ENCODE data around the gene PHACTR1. TPM values are rescaled to one million over a fixed set of nuclear protein-coding genes. Genes with fewer than 3 reads are reported as not detected.

The PHACTR1 gene
- total RNA-seq, 1 experiment from 2014 or later = 2.6 TPM

GRCh38 chr6:12921467-12921866 lies 204.9 kb downstream of the PHACTR1 start:
- Histone ChIP-seq H3K36me3 (ENCODE audit: insufficient read depth, low read length, poor library complexity, severe bottlenecking) (no peaks in the 10 kb centered on the region), H3K4me1 (ENCODE audit: insufficient read depth, low read length, poor library complexity, severe bottlenecking) (no peaks in the 10 kb centered on the region), H3K27me3 (replicated peaks; ENCODE audit: insufficient read depth, low read depth, low read length, poor library complexity) (no peaks in the 10 kb centered on the region), H3K4me3 (ENCODE audit: low read depth, low read length, poor library complexity, severe bottlenecking) (no peak overlapping the region), H3K27ac (ENCODE audit: low read depth, low read length, poor library complexity, severe bottlenecking) (no peak overlapping the region), H3K9me3 (ENCODE audit: low read depth, low read length, poor library complexity, severe bottlenecking) (no peaks in the 10 kb centered on the region)
- DNase-seq (ENCODE audit: low spot score) = no peak
- CTCF ChIA-PET = no interaction called here
- no peak for TF ChIP-seq EZH2 (IDR thresholded peaks at IDR 0.05; ENCODE audit: borderline replicate concordance, low read depth, low read length, poor library complexity, severe bottlenecking)
- intact Hi-C loops (cut with micrococcal nuclease; ENCODE audit: unreplicated experiment) = no loop called here
- POLR2A ChIA-PET (ENCODE audit: low non-redundant PET) = no interaction called here
- no TSS peak for BruUV-seq (replicated peaks)

- H3K27me3 ChIP-seq (replicated peaks; ENCODE audit: insufficient read depth, low read depth, low read length, poor library complexity) = no peaks in the 10 kb centered on the region
- no TSS peak for BruUV-seq (replicated peaks)
- ChIA-PET CTCF (no interaction called here), POLR2A (ENCODE audit: low non-redundant PET) (no interaction called here)
- no peaks in the 10 kb centered on the region for H3K9me3 ChIP-seq (ENCODE audit: low read depth, low read length, poor library complexity, severe bottlenecking)
- no peaks in the 10 kb centered on the region for H3K4me1 ChIP-seq (ENCODE audit: insufficient read depth, low read length, poor library complexity, severe bottlenecking)
- H3K36me3 ChIP-seq (ENCODE audit: insufficient read depth, low read length, poor library complexity, severe bottlenecking) = no peaks in the 10 kb centered on the region
- no peak for DNase-seq (ENCODE audit: low spot score)
- intact Hi-C loops (cut with micrococcal nuclease; ENCODE audit: unreplicated experiment) = no loop called here
- no peak overlapping the region for H3K4me3 ChIP-seq (ENCODE audit: low read depth, low read length, poor library complexity, severe bottlenecking)
- no peak overlapping the region for H3K27ac ChIP-seq (ENCODE audit: low read depth, low read length, poor library complexity, severe bottlenecking)
- TF ChIP-seq EZH2 (IDR thresholded peaks at IDR 0.05; ENCODE audit: borderline replicate concordance, low read depth, low read length, poor library complexity, severe bottlenecking) (no peak), CTCF (conservative IDR thresholded peaks at IDR 0.05; ENCODE audit: low read depth, low read length) (no peak)
Observed at GRCh38 chr6:12923644-12924235, 207.2 kb downstream of the PHACTR1 start.

DNA sequence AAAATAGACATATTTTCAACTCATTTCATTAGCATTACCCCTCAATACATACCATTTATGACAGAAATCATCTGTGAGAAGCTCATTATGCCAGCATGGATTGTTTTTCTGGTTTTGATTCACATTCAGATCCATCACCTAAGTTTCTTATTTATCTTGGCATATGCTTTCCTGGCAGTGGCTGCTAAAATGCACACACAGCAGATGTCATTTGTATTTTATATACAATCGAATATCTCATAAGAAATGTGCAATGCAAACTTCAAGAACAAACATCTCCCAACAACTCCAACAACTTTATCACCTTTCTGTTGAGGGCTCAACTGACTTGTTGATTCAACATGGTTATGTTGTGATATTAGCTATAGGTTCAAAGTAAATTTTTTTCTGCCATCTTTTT lies 208.3 kb downstream of the PHACTR1 start:
- Histone ChIP-seq H3K36me3 (ENCODE audit: insufficient read depth, low read length, poor library complexity, severe bottlenecking) (no peaks in the 10 kb centered on the region), H3K9me3 (ENCODE audit: low read depth, low read length, poor library complexity, severe bottlenecking) (no peaks in the 10 kb centered on the region), H3K4me3 (ENCODE audit: low read depth, low read length, poor library complexity, severe bottlenecking) (no peak overlapping the region), H3K27me3 (replicated peaks; ENCODE audit: insufficient read depth, low read depth, low read length, poor library complexity) (no peaks in the 10 kb centered on the region), H3K4me1 (ENCODE audit: insufficient read depth, low read length, poor library complexity, severe bottlenecking) (no peaks in the 10 kb centered on the region), H3K27ac (ENCODE audit: low read depth, low read length, poor library complexity, severe bottlenecking) (no peak overlapping the region)
- ChIA-PET POLR2A (ENCODE audit: low non-redundant PET) (no interaction called here), CTCF (no interaction called here)
- intact Hi-C loops (cut with micrococcal nuclease; ENCODE audit: unreplicated experiment) = no loop called here
- BruUV-seq (replicated peaks) = no TSS peak
- DNase-seq (ENCODE audit: low spot score) = no peak
- TF ChIP-seq EZH2 (IDR thresholded peaks at IDR 0.05; ENCODE audit: borderline replicate concordance, low read depth, low read length, poor library complexity, severe bottlenecking) = no peak
- no peak for TF ChIP-seq CTCF (conservative IDR thresholded peaks at IDR 0.05; ENCODE audit: low read depth, low read length)

DNA sequence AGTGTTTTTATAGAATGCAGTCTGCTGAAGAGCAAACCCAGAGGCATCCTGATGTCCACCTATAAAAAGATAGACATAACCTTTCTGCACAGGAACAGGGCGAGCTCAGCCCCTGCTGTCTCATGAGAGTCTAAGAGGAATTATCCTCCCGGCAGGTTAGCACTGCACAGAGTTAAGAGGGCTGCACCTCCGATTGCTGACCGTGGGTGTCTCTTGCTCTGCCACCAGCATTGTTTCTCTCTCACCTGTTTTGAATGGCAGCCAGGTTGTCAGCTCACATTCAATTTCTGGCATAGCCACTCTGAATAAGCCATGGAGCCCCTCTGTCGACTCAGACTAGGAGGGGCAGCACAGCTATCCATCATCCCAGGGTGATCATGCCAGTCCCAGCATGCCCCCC lies 211.2 kb downstream of the PHACTR1 start:
- TF ChIP-seq CTCF (conservative IDR thresholded peaks at IDR 0.05; ENCODE audit: low read depth, low read length) = no peak
- no peak for TF ChIP-seq EZH2 (IDR thresholded peaks at IDR 0.05; ENCODE audit: borderline replicate concordance, low read depth, low read length, poor library complexity, severe bottlenecking)
- no peaks in the 10 kb centered on the region for H3K27me3 ChIP-seq (replicated peaks; ENCODE audit: insufficient read depth, low read depth, low read length, poor library complexity)
- ChIA-PET POLR2A (ENCODE audit: low non-redundant PET) (no interaction called here), CTCF (no interaction called here)
- no peaks in the 10 kb centered on the region for H3K9me3 ChIP-seq (ENCODE audit: low read depth, low read length, poor library complexity, severe bottlenecking)
- DNase-seq (ENCODE audit: low spot score) = no peak
- no peaks in the 10 kb centered on the region for H3K36me3 ChIP-seq (ENCODE audit: insufficient read depth, low read length, poor library complexity, severe bottlenecking)
- no peaks in the 10 kb centered on the region for H3K4me1 ChIP-seq (ENCODE audit: insufficient read depth, low read length, poor library complexity, severe bottlenecking)
- intact Hi-C loops (cut with micrococcal nuclease; ENCODE audit: unreplicated experiment) = no loop called here
- no peak overlapping the region for H3K27ac ChIP-seq (ENCODE audit: low read depth, low read length, poor library complexity, severe bottlenecking)
- no TSS peak for BruUV-seq (replicated peaks)
- H3K4me3 ChIP-seq (ENCODE audit: low read depth, low read length, poor library complexity, severe bottlenecking) = no peak overlapping the region
